Esophagus squamous epithelium (tissue), 4 donors: ENCODE data around the gene TRPM1.

Experiments used
- CTCF ChIP-seq, 6 experiments: fragments of 450-650 bp in 4 of 6; fragments of 200-600 bp in 2 of 6; sonication (generic) in 2 of 6; IDR thresholded peaks; one replicate each; pipeline ENCODE4 v1.5.1; 2016 to 2019; ENCODE audit warnings: antibody characterized with exemption in 6 of 6, mild to moderate bottlenecking in 4 of 6, moderate library complexity in 4 of 6
- POLR2A ChIP-seq, 4 donors: fragments of 450-650 bp; IDR thresholded peaks; one replicate each; pipeline ENCODE4 v1.6.1; 2017; ENCODE audit warnings: antibody characterized with exemption in 4 of 4, mild to moderate bottlenecking in 4 of 4, moderate library complexity in 3 of 4

- TF ChIP-seq CTCF (IDR thresholded peaks at IDR 0.05) (no peak), POLR2A (IDR thresholded peaks at IDR 0.05) (no peak)
Measured at GRCh38 chr15:31096563-31096962, 5.0 kb downstream of the TRPM1 start.
